Fibroblast of villous mesenchyme (primary cell): Measurements from ENCODE around the gene RTTN. TPM values are rescaled to one million over a fixed set of nuclear protein-coding genes. Genes with fewer than 3 reads are reported as not detected.
A peak's percentile ranks its signal among the peaks of the same experiment; 100 is the strongest.

Source experiments
- DNase-seq: peaks from one replicate; pipeline ENCODE4 v3.0.0-alpha.2; 2010; ENCODE audit warnings: low read depth
- H3K4me3 ChIP-seq: 2 replicates; pipeline ENCODE4 v1.5.1; 2011; ENCODE audit warnings: low read depth, mild to moderate bottlenecking, low read length
- total RNA-seq: library from RNA; depleted of rRNA; stranded (reverse); fragments of >200 nt; gene quantifications from 2 replicates; pipeline ENCODE4 v1.2.3, GENCODE V29; 2012
- TF ChIP-seq, protein P1 (sequence below): IDR thresholded peaks from 2 replicates; pipeline ENCODE4 v1.5.1; 2012; ENCODE audit warnings: low read depth, mild to moderate bottlenecking, low read length; ENCODE audit not compliant: insufficient read depth

Gene RTTN
- total RNA-seq, 1 donor = 24.2 TPM

DNA sequence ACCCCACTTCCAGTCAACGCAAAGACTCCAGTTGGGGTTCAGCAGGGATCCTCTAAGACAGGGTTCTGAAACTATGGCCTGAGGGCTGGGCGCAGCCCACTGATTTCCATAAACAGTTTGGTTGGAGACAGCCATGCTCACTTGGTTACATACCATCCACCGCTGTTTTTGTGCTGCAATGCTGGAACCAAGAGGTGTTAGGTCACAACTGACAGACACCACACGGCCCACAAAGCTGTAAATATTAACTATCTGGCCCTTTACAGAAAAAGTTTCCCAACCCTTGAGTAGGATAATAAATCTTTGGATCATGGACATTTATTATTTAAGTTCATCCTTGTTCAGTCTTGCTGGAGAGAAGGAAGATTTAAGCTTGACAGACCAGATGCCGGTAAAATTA is 249.4 kb downstream of the RTTN start:
- DNase-seq = peak; percentile 96
- TF ChIP-seq, protein P1, sequence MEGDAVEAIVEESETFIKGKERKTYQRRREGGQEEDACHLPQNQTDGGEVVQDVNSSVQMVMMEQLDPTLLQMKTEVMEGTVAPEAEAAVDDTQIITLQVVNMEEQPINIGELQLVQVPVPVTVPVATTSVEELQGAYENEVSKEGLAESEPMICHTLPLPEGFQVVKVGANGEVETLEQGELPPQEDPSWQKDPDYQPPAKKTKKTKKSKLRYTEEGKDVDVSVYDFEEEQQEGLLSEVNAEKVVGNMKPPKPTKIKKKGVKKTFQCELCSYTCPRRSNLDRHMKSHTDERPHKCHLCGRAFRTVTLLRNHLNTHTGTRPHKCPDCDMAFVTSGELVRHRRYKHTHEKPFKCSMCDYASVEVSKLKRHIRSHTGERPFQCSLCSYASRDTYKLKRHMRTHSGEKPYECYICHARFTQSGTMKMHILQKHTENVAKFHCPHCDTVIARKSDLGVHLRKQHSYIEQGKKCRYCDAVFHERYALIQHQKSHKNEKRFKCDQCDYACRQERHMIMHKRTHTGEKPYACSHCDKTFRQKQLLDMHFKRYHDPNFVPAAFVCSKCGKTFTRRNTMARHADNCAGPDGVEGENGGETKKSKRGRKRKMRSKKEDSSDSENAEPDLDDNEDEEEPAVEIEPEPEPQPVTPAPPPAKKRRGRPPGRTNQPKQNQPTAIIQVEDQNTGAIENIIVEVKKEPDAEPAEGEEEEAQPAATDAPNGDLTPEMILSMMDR = no peak
- no peak overlapping the region for H3K4me3 ChIP-seq

- TF ChIP-seq, protein P1 = no peak
- H3K4me3 ChIP-seq = no peak overlapping the region
- peak; percentile 71 for DNase-seq
These were observed 250.6 kb downstream of the RTTN start for GRCh38 chr18:69954719-69955480.

DNA sequence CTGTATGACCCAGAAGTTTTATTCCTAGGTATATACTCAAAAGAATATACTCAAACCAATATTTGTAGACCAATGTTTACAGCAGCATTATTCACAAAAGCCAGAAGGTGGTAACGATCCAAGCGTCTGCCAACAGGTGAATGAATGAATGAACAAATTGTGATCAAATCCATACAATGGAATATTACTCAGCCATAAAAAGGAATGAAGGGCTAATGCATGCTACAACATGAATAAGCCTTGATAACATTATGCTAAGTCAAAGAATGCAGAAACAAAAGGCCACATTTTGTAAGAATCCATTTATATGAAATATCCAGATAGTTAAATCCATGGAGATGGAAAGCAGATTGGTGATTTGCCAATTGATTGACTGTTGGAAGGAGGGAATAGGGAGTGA is 252.3 kb downstream of the RTTN start:
- DNase-seq = no peak
- no peak overlapping the region for H3K4me3 ChIP-seq
- TF ChIP-seq, protein P1 = no peak

Other genes with a start within 250 kb of the RTTN start
- gene SOCS6, start 83.4 kb upstream of the RTTN start, total RNA-seq = 30.9 and 34.5 TPM in 2 replicates